GM19023 (cell line): Measurements from ENCODE around the gene MDH2.
"Not testable (repeated sequence)": the region's sequence is repeated elsewhere in the genome, so short reads cannot be mapped to it uniquely, and the experiment has no call there.

Experiments
- ATAC-seq: cut with Tn5 transposase; IDR thresholded peaks from one replicate; pipeline ENCODE4 v1.9.1; 2021; ENCODE audit warnings: mild to moderate bottlenecking, moderate library complexity; ENCODE audit not compliant: unreplicated experiment

The MDH2 gene, protein sequence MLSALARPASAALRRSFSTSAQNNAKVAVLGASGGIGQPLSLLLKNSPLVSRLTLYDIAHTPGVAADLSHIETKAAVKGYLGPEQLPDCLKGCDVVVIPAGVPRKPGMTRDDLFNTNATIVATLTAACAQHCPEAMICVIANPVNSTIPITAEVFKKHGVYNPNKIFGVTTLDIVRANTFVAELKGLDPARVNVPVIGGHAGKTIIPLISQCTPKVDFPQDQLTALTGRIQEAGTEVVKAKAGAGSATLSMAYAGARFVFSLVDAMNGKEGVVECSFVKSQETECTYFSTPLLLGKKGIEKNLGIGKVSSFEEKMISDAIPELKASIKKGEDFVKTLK

DNA sequence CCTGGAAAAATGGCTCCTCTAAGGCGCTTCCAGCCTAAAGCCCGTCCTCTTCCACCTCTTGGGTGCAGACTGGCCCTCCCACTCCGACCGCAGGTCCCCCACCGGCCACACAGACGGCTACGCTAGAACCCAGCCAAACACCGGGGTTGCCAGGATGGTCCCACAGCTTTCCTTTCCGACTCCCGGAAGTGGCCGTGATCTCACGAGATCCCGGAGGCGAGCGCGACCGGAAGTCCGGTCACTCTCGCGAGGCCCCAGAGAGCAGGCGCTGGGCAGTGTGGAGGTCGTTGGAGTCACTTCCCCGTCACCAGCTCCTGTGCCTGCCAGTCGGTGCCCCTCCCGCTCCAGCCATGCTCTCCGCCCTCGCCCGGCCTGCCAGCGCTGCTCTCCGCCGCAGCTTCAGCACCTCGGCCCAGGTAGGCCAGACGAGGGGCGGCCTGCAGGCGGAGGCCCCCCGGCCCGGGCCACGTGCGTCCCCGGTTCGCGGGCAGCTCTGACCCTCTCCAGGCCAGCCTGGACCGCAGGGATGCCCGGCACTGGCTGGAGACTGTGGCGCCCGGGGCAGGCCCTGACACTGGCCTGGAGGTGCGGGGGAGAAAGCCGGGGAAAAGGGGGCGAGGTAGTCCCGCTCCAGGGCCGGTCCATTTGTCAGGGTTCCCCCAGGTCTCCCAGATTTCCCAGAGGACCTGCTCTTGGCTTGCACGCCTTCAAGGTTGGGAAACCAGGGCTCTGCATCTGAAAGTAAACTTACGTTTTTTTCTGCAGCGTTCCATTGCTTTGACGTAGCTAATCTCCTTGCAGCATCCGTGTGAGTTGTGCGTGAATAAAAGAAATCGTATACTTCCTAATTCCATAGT lies at the start of gene MDH2, which contains the start of gene STYXL1:
Gene MDH2 (plus strand): TSS at position 296 of the 857 bp plus-strand sequence. CDS start 55 bp downstream, at position 351.
Gene STYXL1 (minus strand): TSS at position 190 of the 857 bp plus-strand sequence. CDS start 17,477 bp downstream, outside the sequence.
- peak; percentile 97 for ATAC-seq

DNA sequence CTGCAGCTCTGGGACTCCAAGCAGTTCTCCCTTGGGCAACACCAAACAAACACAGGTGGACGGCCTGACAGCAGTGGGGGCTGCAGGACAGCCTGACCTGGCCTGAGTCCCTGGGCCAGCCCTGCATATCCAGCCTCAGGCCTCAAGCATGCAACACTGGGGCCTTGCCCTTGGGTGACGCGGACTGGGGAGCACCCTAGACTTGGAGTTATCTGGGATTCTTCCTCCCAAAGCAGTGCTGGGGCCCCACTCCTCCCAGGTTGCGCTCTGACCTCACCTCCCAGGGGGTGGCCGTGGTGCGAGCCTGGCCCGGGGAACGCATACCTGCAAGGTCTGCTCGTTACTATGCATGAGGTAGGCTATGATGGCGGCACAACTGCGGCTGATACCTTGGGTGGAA lies 47.3 kb upstream of the MDH2 start:
- no peak for ATAC-seq

DNA sequence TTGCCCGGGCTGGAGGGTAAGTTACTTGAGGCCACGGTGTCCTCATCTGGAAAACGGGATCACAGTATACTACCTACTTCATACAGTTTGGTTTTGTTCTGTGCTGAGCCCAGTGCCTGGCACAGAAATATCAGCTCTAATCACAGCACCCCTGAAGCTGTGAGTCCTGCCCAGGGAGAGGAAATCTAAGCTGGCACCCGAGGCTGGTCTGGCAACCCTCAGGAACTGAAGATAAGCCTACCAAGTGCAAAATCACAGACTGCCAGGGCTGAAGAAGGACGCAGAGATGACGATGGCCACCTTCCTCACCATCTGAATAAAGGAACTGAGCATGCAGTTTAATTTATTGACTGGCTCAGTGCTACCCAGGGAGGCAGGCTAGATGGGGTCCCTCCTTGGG lies 45.8 kb upstream of the MDH2 start:
- no peak for ATAC-seq

DNA sequence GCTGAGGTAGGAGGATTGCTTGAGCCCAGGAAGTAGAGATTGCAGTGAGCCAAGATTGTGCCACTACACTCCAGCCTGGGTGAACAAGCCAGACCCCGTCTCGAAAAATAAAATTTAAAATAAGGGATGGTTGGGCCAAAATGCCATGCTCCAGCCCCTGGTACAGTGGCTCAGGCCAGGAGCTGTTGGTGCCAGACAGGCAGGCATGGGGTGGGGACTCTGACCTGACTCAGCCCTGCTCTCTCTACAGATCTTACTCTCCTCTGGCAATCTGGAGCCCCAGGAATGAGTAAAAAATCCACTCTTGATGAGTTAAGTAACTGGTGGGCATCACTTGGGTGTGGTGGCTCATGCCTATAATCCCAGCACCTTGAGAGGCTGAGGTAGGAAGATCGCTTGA lies 45.1 kb upstream of the MDH2 start:
- no peak for ATAC-seq

DNA sequence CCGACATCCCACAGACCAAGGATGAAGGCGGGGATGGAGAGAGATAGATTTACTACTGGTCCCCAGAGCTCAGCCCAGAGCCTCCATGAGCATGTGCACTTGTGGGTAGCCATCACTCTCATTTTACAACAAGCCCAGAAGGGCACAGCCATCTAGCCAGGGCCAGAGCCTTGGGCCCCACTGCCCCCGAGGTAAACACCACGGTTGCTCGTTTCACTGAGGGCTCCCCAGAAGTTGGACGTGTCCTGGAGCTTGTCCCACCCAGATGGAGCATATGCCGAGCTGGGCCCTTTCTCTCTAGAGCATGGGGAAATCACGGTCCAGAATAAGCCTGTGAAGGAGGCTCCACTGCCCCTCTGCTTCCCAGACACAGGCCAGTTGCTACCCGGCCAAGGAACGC lies 44.6 kb upstream of the MDH2 start:
- ATAC-seq: no peak

DNA sequence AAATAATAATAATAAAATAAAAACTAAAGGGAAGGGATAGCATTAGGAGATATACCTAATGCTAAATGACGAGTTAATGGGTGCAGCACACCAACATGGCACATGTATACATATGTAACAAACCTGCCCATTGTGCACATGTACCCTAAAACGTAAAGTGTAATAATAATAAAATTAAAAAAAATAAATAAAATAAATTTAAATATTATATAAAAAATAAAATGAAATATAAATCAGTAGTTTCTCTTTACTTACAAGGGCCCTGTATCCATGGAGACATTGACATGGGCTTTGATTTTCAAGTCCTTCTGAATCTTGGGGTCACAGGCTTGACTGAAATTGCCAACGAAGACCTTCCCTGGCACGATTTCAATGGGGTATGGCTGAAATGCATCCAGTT lies 42.9 kb upstream of the MDH2 start:
- ATAC-seq: not testable (repeated sequence)

DNA sequence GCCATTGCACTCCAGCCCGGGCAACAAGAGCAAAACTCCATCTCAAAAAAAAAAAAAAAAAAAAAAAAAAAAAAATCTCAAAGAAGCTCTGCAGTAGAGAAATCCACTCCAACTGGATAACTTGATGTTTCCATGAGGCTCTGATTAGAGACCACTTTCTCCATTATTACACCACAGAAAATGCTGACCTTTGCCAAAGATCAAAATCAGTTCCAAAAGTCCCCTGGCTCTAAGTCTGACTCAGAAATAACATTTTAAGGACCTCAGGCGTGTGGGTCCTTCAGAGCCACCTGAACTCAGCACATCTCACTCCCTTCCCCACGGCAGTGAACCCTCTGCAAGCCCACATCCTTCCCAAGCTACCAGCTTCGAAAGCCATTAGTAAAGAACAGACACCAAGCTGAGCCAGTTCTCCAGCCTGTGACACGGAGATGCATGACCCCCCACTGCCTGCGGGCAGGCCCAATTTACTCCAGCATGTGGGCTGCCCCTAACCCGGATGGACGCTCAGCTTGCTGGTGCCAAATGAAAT lies 39.7 kb upstream of the MDH2 start:
- no peak for ATAC-seq

DNA sequence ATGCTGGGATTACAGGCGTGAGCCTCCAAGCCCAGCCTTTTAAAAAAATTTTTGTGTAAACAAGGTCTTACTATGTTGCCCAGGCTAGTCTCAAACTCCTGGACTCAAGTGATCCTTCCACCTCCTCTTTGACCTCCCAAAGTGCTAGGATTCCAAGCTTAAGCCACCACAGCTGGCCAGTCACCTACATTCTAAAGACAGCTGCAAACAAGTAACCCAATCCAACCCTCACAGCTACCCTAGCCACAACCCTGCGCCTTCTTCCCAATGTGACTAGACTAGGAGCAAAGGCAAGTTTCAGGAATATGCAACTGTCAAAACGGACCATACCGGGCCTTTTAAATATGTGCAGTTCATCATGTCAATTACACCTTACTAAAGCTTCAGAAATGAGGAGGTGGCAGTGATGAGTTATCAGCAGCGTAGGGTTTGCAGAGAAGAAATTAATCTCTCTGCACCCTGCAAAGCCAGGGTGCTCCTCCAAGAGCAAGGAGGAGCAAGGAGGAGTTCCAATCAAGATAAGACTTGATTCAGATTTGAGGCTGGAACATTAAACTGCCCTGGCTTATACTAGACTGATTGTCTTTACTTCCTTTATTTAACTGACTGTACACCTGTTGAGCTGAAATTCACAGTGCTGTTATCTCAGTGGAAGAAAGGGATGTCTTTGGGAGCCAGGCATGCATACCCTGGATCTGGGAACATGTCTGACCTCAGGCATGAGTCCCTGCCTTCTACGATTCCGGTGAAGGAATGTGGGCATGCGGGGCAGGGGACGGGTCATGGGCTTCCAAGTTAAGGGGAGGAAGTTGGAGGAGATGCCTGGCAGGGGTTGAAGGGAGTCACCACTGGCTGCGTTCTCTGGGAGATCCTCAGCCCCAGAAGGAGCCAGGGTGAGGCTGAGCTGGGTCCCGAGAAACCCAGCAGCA lies 38.0 kb upstream of the MDH2 start:
- no peak for ATAC-seq

DNA sequence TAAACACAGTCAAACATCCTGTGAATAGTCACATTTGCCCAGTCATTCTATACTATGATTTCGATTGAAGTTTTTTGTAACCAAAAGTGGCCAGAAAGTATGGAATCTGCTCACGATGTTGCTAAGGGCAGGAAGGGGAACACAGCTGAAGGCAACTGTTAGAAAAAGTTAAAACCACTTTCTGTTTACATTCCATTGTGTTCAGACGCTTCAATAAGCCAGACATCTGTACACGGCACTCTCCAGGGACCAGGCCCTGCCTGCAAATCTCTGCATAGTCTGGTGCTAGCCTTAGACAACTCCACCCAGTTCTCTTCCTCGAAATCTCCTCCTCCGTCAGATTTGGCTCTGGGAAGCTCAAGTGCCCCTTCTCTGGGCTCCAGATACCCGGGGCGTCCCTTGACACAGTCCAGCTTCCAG lies 36.5 kb upstream of the MDH2 start:
- no peak for ATAC-seq

DNA sequence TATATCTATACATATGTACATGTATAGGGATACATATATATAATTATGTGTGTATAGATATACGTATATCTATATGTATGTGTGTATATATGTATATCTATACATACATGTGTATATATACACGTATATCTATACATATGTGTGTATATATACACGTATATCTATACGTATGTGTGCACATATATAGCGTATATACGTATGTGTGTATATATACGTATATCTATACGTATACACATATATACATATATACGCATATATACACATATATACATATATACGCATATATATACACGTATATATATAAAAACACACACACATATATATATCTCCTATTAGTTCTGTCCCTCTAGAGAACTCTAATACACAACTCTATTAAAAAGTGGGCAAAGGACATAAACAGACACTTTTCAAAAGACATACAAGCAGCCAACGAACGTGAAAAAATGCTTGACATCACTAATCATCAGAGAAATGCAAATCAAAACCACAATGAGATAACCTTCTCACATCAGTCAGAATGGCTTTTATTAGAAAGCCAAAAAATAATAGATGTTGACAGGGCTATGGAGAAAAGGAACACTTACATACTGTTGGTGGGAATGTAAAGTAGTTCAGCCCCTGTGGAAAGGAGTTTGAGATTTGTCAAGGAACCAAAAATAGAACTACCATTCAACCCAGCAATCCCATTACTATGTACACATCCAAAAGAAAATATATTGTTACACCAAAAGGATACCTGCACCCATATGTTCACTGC lies 31.5 kb upstream of the MDH2 start:
- ATAC-seq: no peak

DNA sequence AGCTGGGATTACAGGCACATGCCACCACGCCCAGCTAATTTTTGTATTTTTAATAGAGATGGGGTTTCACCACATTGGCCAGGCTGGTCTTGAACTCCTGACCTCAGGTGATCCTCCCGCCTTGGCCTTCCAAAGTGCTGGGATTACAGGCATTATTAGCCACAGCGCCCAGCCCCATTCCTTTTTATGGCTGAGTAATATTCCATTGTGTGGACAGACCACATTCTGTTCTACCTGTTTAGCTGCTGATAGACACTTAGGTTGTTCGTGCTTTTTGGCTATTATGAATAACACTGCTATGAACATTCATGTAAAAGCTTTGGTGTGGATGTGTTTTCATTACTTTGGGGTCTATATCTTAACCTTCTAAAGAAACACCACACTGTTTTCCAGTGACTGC lies 29.4 kb upstream of the MDH2 start:
- not testable (repeated sequence) for ATAC-seq

DNA sequence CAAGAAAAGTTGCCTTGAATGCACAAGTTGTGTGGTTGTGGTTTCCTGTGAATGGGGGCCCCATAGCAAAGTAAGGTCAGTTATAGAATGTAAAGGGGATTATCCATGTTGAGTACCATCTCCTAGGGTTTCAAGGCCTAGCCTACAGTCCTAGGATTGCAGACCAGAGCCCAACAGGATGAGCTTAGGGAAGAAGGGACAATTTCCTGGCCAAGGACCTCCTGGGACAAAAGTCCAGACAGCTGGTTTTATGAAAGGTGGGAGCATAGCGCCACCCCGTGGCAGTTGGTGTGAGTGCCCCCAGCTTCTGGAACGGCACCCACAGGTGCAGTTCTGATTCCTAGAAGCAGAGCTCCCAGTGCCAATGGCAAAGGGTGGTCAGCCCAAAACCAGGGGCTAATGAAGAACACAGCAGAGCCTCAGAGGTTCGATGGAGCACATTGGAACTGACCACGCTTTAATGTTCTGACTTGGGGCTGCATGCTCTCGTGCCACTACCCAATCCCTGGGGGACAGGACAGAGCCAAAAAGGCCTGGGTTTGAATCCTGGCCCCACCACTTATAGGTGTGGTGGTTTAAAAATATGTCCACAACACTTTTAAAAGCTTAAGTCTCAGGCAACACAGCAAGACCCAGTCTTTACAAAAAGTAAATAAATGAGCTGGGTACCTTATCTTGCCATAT lies 27.7 kb upstream of the MDH2 start:
- no peak for ATAC-seq

DNA sequence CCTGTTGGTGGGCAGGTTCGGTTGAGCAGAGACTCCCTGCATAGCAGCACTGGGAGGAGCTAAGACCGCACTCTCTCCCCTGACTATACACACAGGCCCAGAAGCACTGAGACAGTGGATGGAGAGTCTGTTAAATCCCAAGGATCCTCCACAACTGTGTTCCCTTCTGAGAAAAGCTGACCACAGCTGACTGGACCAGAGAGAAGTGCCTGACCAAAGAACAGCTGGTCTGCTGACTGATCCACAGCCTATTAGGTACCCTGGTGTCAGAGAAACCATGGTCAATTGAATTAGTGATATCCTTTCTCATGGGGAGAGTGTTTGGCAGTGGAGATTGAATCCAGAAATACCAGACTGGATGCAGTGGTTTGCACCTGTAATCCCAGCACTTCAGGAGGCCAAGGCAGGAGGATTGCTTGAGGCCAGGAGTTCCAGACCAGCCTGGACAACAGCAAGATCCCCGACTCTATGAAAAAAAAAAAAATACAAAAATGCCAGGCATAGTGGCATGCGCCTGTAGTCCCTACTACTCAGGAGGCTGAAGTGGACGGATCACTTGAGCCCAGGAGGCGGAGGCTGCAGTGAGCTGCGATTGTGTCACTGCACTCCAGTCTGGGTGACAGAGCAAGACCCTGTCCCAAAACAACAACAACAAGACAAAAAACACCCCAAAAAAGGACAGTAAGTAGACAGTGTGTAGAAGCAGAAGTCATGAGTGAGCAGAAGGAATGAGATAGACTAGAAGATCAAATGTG lies 25.7 kb upstream of the MDH2 start:
- no peak for ATAC-seq

DNA sequence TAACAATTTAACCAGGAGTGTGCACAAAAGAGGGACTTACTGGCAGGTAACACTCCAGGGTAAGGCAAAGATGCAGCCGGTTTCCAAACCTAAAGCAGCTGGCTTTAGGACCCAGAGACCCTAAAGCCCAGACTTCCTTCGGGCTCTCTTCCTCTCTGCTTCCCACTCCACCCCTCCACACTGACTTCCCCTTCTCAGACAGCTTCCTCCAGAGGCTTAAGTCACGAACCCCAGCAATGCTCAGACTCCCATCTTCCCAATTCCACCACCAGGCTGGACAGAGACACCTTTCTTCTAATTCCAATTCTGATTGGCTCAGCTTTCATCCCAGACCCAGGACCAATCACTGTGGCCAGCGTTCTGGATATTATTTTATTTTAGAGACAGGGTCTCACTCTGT lies 24.9 kb upstream of the MDH2 start:
- no peak for ATAC-seq

DNA sequence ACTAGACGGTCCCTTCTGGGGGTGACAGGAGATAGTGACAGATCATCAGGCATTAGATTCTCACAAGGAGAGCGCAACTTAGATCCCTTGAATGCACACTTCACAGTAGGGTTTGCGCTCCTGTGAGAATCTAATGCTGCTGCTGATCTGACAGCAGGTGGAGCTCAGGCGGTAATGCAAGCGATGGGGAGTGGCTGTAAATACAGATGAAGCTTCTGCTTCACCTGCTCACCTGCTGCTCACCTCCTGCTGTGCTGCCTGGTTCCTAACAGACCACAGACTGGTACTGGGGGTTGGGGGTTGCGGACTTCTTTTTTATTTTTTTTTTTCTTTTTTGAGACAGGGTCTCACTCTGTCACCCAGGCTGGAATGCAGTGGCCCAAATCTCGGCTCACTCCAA lies 18.2 kb upstream of the MDH2 start:
- ATAC-seq: not testable (repeated sequence)

DNA sequence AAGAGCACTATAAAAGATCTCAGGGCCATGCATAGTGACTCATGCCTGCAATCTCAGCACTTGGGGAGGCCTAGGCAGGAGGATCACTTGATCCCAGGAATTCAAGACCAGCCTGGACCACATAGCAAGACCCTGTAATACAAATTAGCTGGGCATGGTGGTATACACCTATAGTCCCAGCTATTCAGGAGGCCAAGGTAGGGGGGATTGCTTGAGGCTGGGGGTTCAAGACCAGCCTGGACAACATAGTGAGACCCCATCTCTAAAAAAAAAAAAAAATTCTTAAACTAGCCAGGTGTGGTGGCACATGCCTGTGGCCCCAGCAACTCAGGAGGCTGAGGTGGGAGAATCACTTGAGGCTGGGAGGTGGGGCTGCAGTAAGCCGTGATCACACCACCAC lies 15.9 kb upstream of the MDH2 start:
- ATAC-seq: no peak

DNA sequence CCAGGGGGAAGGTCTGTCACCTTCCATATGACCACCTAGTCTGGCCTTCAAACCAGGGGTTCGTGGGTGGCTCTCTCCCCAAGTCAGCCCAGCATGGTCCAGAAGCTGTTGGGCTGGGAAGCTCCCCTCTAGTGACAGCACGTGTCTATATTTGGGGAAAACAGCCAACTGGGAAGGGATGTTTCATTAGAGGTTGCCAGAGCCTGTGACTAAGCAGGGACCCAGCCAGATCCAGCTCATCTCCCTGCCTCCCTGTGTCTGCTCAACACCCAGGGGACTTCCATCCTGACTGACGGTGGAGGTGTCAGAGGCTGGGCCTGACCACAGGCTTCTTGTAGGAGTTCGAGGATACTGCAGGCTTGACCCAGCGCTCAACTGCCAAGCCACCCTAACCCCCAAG lies 10.6 kb upstream of the MDH2 start:
- no peak for ATAC-seq

DNA sequence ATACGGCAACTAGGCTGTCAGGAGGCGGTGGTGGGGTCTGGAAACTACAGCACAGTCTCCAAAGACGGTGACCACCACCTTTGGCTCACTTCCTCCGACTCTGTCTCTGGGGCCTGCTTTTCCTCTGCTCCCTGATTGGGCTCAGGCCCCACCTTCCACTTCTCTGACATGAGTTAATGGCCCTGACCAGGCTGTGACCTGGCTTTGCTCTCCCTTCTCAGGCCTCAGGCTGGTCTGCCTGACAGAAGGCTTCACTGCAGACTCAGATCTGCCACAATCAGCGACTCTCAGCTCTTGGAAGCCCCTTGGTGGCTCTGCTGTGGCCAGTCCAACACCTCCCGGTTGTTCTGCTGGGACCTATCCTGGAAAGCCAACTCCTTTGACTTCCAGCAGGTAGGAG lies 7.8 kb upstream of the MDH2 start:
- ATAC-seq: no peak
